Skeletal muscle satellite cell (primary cell): Measurements from ENCODE around the gene SMLR1.

ENCODE experiments used
- H3K27me3 ChIP-seq: 2 replicates; pipeline ENCODE4 v1.7.0; 2013; ENCODE audit warnings: low read length; ENCODE audit not compliant: control insufficient read depth, insufficient read depth
- H3K36me3 ChIP-seq: 2 replicates; pipeline ENCODE4 v1.7.0; 2013; ENCODE audit warnings: mild to moderate bottlenecking, control low read depth, low read length; ENCODE audit not compliant: insufficient read depth
- H3K4me1 ChIP-seq: 2 replicates; pipeline ENCODE4 v1.7.0; 2013; ENCODE audit warnings: low read length; ENCODE audit not compliant: control insufficient read depth, insufficient read depth
- H3K4me2 ChIP-seq: 2 replicates; pipeline ENCODE4 v1.7.0; 2013; ENCODE audit warnings: mild to moderate bottlenecking, low read length
- H3K4me3 ChIP-seq: 2 replicates; pipeline ENCODE4 v1.7.0; 2013; ENCODE audit warnings: low read length
- H3K9ac ChIP-seq: 2 replicates; pipeline ENCODE4 v1.7.0; 2013; ENCODE audit warnings: mild to moderate bottlenecking, low read depth, low read length, moderate library complexity
- H3K9me3 ChIP-seq: replicated peaks from 2 replicates; pipeline ENCODE4 v1.7.0; 2013; ENCODE audit warnings: mild to moderate bottlenecking, control low read depth, low read length

The SMLR1 gene

GRCh38 chr6:130826442-130827246 lies 562 bp upstream of the SMLR1 start:
- no peak overlapping the region for H3K9ac ChIP-seq
- no peaks in the 10 kb centered on the region for H3K27me3 ChIP-seq
- H3K4me3 ChIP-seq, result no peak overlapping the region
- H3K9me3 ChIP-seq, result no peaks in the 10 kb centered on the region
- no peaks in the 10 kb centered on the region for H3K36me3 ChIP-seq
- no peaks in the 10 kb centered on the region for H3K4me1 ChIP-seq
- no peak overlapping the region for H3K4me2 ChIP-seq

DNA sequence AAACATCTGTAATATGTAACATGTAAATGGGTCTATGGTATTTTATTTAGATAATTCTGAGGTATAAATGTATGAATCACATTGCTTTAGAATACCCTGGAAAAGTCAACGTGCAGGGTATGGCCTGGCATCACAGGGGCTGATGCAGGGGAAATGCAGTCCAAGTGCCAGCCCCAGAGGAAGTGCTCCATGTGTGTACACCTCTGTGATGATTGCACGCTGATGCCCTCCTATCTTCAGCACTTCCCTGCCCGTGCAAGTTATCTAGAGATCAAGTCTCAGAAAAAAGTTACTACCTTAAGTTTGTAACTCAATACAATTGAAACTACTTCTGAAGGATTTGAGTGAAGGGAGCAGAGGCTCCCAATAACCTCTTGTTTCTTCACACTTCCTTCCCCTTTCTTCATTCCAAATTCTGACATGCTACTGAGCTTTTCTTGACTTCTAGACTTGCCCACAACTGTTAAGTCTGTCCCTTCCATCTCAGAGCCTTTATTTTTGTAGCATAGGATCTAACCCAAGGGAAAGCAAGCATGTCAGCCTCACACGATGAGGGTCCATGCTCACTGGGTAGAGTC lies 2.2 kb downstream of the SMLR1 start:
- Histone ChIP-seq H3K4me1 (no peaks in the 10 kb centered on the region), H3K4me3 (no peak overlapping the region), H3K27me3 (no peaks in the 10 kb centered on the region), H3K9ac (no peak overlapping the region), H3K4me2 (no peak overlapping the region), H3K36me3 (no peaks in the 10 kb centered on the region), H3K9me3 (no peaks in the 10 kb centered on the region)

GRCh38 chr6:130831607-130832006 lies 4.4 kb downstream of the SMLR1 start:
- Histone ChIP-seq H3K36me3 (no peaks in the 10 kb centered on the region), H3K4me2 (no peak overlapping the region), H3K4me1 (no peaks in the 10 kb centered on the region), H3K9ac (no peak overlapping the region), H3K4me3 (no peak overlapping the region), H3K9me3 (no peaks in the 10 kb centered on the region), H3K27me3 (no peaks in the 10 kb centered on the region)

- no peak overlapping the region for H3K4me3 ChIP-seq
- no peaks in the 10 kb centered on the region for H3K9me3 ChIP-seq
- H3K27me3 ChIP-seq, result no peaks in the 10 kb centered on the region
- no peaks in the 10 kb centered on the region for H3K4me1 ChIP-seq
- H3K4me2 ChIP-seq, result no peak overlapping the region
- no peaks in the 10 kb centered on the region for H3K36me3 ChIP-seq
- no peak overlapping the region for H3K9ac ChIP-seq
Observed at GRCh38 chr6:130833569-130833968, 6.4 kb downstream of the SMLR1 start.

- no peak overlapping the region for H3K9ac ChIP-seq
- no peaks in the 10 kb centered on the region for H3K27me3 ChIP-seq
- H3K4me1 ChIP-seq, result no peaks in the 10 kb centered on the region
- no peaks in the 10 kb centered on the region for H3K36me3 ChIP-seq
- H3K9me3 ChIP-seq, result no peaks in the 10 kb centered on the region
- H3K4me3 ChIP-seq, result no peak overlapping the region
- H3K4me2 ChIP-seq, result no peak overlapping the region
Observed at GRCh38 chr6:130834482-130835251, 7.5 kb downstream of the SMLR1 start.

- Histone ChIP-seq H3K9ac (no peak overlapping the region), H3K9me3 (no peaks in the 10 kb centered on the region), H3K4me3 (no peak overlapping the region), H3K27me3 (no peaks in the 10 kb centered on the region), H3K36me3 (no peaks in the 10 kb centered on the region), H3K4me2 (no peak overlapping the region), H3K4me1 (peaks cover 1% of the 10 kb centered on the region)
Observed at GRCh38 chr6:130836055-130836640, 8.9 kb downstream of the SMLR1 start.

GRCh38 chr6:130837067-130837466 lies 9.9 kb downstream of the SMLR1 start:
- Histone ChIP-seq H3K4me2 (no peak overlapping the region), H3K4me1 (peaks cover 5% of the 10 kb centered on the region), H3K9ac (no peak overlapping the region), H3K4me3 (no peak overlapping the region), H3K36me3 (no peaks in the 10 kb centered on the region), H3K9me3 (no peaks in the 10 kb centered on the region), H3K27me3 (no peaks in the 10 kb centered on the region)

DNA sequence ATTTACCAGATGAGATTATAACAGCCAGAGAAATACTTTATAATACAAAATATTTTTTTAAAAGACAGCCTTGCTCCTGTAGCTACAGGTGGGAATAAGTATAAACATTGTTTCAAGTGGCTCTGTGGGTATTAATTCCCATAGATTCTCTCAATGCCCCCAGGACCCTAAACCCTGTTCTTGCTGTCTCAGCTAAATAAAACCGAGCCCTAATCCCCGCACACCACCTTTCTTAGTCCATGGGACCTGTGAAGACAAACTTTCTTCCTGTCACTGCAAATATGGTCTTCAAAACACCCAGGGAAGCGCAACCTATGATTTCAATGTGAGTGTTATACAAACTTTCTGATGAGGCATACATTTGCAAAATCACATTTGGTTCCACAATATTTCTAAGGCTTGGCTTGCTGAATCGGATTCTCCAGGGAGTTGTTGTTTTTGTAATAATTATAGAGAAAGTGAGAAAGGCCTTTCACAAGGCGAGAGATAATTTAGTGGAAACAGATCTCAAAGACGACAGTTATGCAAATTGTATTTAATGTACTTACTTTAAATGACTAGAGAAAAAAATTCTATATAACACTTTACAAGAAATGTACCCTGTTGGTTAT lies 11.1 kb downstream of the SMLR1 start:
- no peaks in the 10 kb centered on the region for H3K36me3 ChIP-seq
- no peak overlapping the region for H3K4me3 ChIP-seq
- H3K4me1 ChIP-seq, result peaks cover 5% of the 10 kb centered on the region
- H3K9me3 ChIP-seq, result no peaks in the 10 kb centered on the region
- no peak overlapping the region for H3K9ac ChIP-seq
- H3K4me2 ChIP-seq, result no peak overlapping the region
- no peaks in the 10 kb centered on the region for H3K27me3 ChIP-seq

DNA sequence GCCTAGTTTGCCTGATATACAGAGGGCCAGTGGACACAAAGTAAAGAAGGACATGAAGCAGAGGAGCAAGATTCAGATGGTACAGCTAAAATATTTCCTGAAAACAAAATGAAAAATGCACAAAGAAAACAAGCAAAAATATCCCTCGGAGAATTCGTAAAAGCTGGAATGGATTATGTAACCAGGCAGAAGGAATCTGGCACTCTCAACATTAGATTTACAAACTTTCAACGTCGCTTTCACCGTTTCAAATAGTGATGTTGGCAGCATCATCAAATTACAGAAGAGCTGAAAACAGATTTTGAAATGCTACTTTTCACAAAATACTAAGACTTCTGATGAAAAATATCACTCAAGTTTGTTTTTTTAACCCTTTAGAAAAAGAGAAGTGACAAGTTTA lies 11.7 kb downstream of the SMLR1 start:
- H3K9me3 ChIP-seq, result no peaks in the 10 kb centered on the region
- H3K4me1 ChIP-seq, result peaks cover 5% of the 10 kb centered on the region
- no peaks in the 10 kb centered on the region for H3K36me3 ChIP-seq
- no peak overlapping the region for H3K9ac ChIP-seq
- H3K27me3 ChIP-seq, result no peaks in the 10 kb centered on the region
- H3K4me3 ChIP-seq, result no peak overlapping the region
- no peak overlapping the region for H3K4me2 ChIP-seq

GRCh38 chr6:130839379-130839778 lies 12.2 kb downstream of the SMLR1 start:
- Histone ChIP-seq H3K9ac (no peak overlapping the region), H3K27me3 (no peaks in the 10 kb centered on the region), H3K4me3 (no peak overlapping the region), H3K9me3 (no peaks in the 10 kb centered on the region), H3K36me3 (no peaks in the 10 kb centered on the region), H3K4me2 (no peak overlapping the region), H3K4me1 (peaks cover 5% of the 10 kb centered on the region)

- H3K4me2 ChIP-seq, result no peak overlapping the region
Observed at GRCh38 chr6:130840050-130840449, 12.8 kb downstream of the SMLR1 start.

More at GRCh38 chr6:130840050-130840449, 12.8 kb downstream of the SMLR1 start:
- no peak overlapping the region for H3K9ac ChIP-seq
- H3K27me3 ChIP-seq, result no peaks in the 10 kb centered on the region
- no peak overlapping the region for H3K4me3 ChIP-seq
- peaks cover 5% of the 10 kb centered on the region for H3K4me1 ChIP-seq
- no peaks in the 10 kb centered on the region for H3K9me3 ChIP-seq
- H3K36me3 ChIP-seq, result no peaks in the 10 kb centered on the region
